ENCODE results near the gene FIBCD1.

FIBCD1 gene

GRCh38 chr9:130930132-130930803 lies 8.8 kb downstream of the FIBCD1 start:
- DNase-seq, result no peak
- intact Hi-C loops (cut with DNase I), result no loop called here

- intact Hi-C loops (cut with DNase I), result no loop called here
- DNase-seq, result no peak
Measured at GRCh38 chr9:130929571-130930038, 9.4 kb downstream of the FIBCD1 start.

DNA sequence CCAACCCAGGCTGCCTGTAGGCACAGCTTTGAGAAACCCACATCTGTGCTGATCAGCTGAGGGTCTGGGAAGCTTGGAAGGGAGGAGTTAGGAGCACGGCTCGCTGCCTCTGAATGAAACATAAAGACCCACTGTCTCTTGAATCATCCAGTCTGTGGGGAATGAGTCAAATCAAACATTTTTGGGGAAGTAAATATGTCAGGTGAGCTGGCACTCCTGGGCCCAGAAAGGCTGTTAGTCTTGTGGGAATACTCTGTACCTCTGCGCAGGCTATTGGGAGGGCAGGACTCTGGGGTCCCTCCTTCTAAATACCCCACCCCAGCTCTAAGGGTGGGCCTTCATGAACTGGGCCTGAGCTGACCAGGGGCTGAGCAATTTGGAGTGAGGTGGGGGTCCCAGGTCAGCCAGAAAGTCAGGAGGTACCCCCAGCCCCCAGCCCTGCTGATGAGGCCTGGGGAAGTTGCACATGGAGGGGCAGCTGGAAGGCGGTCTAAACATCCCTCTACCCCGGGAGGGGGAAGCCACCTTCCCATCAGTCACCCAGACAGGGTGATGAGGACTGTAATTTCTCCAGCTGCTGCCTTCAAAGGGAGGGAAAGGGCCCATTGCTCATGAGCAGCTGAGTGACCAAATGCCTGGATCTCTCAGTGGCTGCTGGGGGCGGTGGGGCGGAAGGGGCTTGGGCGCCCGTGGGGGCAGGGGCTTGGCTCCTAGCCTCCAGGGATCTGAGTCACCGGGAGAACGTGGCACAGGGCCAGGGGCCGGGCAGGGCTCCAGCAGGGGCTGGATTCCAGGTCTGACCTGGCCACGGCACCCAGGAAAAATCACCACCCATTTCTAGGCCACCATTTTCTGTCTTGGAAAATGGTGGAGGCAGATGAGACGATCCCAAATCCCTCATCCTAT lies 10.8 kb downstream of the FIBCD1 start:
- peak in 1 of 42 donors; percentile 53 for DNase-seq

GRCh38 chr9:130927338-130927737 lies 11.7 kb downstream of the FIBCD1 start:
- DNase-seq, result no peak
- intact Hi-C loops (cut with DNase I), result no loop called here

More for the DNA sequence above, 10.8 kb downstream of the FIBCD1 start:
- intact Hi-C loops (cut with DNase I), result no loop called here

- intact Hi-C loops (cut with DNase I), result no loop called here
- no peak for DNase-seq
Measured at GRCh38 chr9:130925050-130925678, 13.9 kb downstream of the FIBCD1 start.

- intact Hi-C loops (cut with DNase I), result no loop called here
- DNase-seq, result no peak
Measured at GRCh38 chr9:130924448-130924788, 14.6 kb downstream of the FIBCD1 start.

DNA sequence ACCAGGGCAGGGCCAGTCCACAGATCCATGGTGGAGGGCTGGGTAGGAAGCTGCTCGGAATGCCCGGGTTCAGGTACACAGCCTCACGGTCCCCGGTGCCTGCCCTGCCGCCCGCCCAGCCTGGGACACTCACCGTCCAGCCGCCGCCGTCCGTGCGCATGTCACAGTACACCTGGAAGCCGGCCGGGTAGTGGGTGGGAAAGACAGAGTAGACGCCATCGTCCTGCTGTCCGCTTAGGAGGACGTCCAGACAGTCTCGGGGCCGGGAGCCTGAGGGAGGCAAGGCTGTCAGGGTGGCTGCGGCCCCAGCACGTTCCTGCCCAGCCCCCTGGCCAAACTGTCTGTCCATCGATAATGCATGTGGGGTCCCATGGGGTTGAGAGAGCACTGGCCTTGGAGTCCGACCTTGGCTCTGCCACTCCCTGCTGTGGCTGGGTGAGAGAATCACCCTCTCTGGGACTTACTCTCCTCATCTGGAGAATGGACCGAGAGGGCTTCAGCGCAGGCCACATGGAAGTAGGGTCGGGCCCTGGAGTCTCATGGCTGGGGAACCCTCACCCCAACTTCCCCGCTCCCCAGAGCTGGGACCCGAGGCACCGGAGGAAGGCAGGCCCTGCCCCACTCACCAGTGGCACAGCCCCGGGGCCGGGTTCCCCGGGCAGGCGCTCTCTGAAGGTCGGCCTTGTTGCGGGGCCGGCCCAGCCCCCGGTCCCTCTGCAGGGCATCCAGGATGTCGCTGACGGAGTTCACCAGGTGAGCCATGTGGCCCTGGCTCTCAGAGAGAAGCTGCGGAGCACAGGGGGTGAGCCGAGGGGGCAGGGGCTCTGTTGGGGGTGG lies 15.2 kb downstream of the FIBCD1 start:
- intact Hi-C loops (cut with DNase I), result no loop called here
- no peak for DNase-seq

GRCh38 chr9:130922893-130923610 lies 16.0 kb downstream of the FIBCD1 start:
- no peak for DNase-seq
- intact Hi-C loops (cut with DNase I), result no loop called here

DNA sequence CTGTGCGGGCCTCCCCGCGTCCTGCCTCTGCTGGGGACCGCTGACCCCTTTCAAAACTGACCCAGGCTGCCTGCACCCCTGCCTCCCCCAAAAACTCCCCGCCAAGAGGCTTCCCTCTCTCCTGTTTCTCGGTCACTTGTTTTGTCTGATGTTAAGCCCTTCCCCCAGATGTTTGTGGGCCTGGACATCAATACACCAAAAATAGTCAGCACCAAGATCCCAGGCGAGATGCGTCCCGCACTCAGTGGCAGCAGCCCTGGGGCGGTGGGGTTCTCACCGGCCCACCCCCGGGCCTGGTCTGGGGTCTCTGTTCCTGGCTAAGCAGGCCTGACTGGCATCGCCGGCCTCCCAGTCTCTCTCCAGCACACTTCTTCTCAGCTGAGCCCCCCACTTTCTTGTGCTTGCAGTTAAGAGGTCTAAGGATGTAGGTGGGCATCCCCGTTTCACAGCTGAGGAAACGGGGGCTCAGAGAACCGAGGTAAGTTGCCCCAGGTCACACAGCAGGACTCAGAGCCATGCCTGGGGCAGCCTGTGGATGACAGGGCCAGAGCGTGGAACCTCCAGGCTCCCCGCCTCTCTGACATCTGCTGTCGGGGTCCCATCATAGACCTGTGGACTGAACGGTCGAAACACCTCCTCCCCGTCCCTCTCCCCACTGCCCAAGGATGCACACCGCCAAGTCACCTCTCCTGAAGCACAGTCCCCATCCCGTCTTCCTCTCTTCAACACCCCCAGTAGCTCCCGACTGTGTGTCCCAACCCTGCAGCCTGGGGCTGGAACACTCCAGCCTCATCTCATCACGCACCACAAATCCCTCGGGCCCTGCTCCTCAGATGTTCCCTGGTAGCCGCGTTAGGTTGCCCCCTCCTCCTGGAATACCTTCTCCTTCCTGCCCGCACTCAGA lies 16.8 kb downstream of the FIBCD1 start:
- no peak for DNase-seq
- intact Hi-C loops (cut with DNase I), result no loop called here

DNA sequence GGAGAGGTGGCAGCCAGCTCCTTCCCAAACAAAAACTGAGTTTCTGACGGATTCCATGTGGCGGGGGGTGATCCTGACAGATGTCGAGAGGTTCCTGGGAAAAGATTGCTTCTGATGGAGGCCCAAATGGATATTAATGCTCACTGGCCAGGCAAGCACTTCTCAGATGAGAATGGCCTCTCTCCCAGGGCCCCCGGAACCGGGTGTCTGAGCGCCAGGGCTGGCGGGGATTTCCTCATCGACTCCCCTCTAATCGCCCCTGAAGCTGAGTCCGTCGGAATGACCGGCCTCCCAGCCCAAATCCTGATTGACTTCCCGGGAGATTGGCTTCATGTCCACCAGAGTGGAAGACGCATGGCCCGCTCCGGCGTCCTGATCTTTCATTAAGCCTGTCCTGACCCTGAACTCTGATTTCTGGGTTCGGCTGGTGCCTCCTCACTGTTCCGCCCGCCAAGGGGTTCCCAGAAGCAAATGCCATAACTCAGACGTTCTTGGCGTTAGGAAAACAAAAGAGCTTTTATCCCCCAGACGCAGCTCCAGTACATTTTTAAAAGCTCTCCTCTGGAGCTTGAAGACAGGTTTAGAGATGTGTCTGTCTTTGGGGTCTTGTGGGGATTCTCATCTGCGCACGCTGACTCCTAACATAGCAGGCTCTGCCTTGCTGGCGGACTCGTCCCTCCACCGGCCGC lies 17.6 kb downstream of the FIBCD1 start:
- DNase-seq, result no peak
- intact Hi-C loops (cut with DNase I), result no loop called here

DNA sequence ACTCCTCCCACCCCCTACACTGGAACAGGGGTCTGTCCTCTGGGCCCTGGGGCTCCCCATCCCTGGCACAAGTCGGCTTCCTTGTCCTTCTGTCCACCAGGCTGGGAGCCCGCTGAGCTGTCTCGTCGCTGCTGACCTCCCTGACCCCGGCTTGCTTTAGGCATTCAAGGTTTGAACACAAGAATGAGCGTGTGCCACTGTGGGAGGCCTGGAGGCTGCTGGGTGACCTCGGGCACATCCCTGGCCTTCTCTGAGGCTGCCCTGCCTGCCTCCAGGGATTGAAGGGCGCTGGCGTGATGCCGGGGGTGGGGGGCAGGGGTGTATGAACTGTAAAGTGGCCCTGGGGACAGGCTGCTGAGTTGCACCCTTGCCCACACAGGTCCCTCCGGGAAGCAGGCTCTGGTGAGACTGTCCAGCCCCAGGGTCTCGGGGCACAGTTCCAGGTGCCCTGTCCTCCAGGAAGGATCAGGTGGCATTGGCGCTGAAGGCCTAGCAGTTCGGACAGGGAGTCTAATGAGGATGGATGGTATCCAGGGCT lies 18.2 kb downstream of the FIBCD1 start:
- intact Hi-C loops (cut with DNase I), result no loop called here
- DNase-seq, result no peak

- intact Hi-C loops (cut with DNase I), result no loop called here
- no peak for DNase-seq
Measured at GRCh38 chr9:130920233-130920632, 18.8 kb downstream of the FIBCD1 start.

DNA sequence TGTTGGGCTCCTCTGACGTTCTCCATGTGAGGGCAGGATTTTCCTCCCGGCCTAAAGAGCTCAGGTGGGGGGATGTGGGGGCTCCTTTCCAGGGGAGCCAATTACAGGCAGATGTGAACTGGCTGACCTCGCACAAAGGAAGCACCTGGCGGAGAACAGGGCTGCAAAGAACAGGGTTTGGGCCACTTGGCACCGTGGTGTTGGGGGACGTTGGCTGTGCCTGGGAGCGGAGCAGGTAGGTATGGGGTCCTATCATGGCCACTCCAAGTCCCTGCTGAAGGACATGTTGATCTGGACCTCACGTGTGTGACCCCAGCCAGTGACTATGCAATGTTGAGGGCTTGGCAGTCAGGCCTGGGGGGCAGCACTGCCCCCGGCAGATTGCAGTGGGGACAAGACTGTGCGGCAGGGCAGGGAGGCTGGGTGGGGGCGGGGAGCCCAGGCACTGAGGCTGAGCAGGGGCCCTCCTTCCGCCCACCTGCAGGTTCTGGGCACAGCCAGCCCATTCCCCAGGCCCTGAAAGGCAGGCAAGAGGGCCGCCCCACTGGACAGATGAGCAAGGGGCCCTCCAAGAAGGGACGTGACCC lies 19.4 kb downstream of the FIBCD1 start:
- intact Hi-C loops (cut with DNase I), result no loop called here
- DNase-seq, result no peak

GRCh38 chr9:130918826-130919558 lies 20.1 kb downstream of the FIBCD1 start:
- intact Hi-C loops (cut with DNase I), result no loop called here

GRCh38 chr9:130918101-130918825 lies 20.8 kb downstream of the FIBCD1 start:
- DNase-seq, result no peak
- intact Hi-C loops (cut with DNase I), result no loop called here

More at GRCh38 chr9:130918826-130919558, 20.1 kb downstream of the FIBCD1 start:
- DNase-seq, result peak in 37 of 42 donors; percentile 17 to 81 (median 66)
